WI38 (cell line): ENCODE measurements around the gene MGP.

Experiments
- H3K4me3 ChIP-seq: 2 replicates; pipeline ENCODE4 v1.5.1; 2011; ENCODE audit warnings: low read depth, mild to moderate bottlenecking, control low read depth, low read length
- CTCF ChIP-seq: IDR thresholded peaks from 2 replicates; pipeline ENCODE4 v1.5.1; 2012; ENCODE audit warnings: low read depth, mild to moderate bottlenecking, control low read depth, low read length

Gene MGP

DNA sequence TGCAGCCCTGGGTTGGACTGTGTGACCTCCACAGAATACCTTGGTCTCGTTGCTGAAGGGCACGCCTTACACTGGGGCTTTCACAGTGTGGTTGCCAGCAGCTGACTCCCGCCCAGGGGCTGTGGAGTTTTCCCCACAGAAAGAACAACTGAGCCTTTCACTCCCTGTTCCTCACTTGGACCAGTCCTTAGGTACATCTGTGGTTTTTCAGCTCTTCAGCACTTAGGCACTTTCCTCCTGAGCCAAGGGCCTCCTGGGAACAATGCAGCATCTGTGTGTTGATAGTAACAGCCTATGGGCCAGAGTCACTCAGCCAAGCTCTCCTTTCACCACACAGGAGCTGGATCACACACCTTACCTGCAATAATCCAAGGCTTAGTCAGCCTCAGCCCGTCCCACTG lies 27.7 kb upstream of the MGP start:
- TF ChIP-seq CTCF, result no peak
- H3K4me3 ChIP-seq, result no peak overlapping the region

DNA sequence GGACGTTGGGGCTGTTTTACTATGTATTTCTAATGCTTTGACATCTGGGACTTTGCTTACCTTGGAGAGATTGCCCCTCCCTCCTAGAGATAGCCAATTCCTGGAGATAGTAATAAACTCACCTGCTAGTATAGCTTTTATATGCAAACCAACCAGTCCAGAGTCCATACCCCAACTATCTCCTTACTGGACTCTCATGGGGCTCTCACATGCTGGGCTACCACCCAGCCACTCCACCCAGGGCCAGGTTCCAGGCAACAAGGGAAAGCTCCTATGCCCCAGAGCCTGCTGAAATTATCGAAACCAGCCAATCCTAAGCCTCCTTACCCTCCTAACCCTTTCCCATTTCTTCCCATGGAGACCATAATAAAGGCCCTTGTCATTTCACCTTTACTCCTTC lies 25.5 kb upstream of the MGP start:
- no peak overlapping the region for H3K4me3 ChIP-seq
- TF ChIP-seq CTCF, result no peak

- H3K4me3 ChIP-seq, result no peak overlapping the region
- no peak for TF ChIP-seq CTCF
Measured at GRCh38 chr12:14910090-14910915, 24.6 kb upstream of the MGP start.

GRCh38 chr12:14907953-14908352 lies 22.3 kb upstream of the MGP start:
- no peak for TF ChIP-seq CTCF
- H3K4me3 ChIP-seq, result no peak overlapping the region

DNA sequence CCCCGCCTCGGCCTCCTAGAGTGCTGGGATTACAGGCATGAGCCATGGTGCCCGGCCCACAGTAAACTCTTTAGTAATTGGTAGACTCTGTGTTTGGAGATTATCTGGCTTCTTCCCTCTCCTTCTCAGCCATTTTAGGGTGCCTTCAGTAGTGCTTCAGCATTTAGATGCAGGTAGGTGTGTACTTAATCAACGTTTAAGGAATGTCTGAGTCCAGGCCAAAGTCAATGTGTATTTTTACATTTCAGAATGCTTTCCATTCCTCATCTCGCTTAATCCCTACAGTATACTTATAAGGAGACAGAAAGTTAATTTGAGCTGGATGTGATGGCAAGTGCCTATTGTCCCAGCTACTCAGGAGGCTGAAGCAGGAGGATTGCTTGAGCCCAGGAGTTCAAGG lies 20.5 kb upstream of the MGP start:
- H3K4me3 ChIP-seq, result no peak overlapping the region
- no peak for TF ChIP-seq CTCF

DNA sequence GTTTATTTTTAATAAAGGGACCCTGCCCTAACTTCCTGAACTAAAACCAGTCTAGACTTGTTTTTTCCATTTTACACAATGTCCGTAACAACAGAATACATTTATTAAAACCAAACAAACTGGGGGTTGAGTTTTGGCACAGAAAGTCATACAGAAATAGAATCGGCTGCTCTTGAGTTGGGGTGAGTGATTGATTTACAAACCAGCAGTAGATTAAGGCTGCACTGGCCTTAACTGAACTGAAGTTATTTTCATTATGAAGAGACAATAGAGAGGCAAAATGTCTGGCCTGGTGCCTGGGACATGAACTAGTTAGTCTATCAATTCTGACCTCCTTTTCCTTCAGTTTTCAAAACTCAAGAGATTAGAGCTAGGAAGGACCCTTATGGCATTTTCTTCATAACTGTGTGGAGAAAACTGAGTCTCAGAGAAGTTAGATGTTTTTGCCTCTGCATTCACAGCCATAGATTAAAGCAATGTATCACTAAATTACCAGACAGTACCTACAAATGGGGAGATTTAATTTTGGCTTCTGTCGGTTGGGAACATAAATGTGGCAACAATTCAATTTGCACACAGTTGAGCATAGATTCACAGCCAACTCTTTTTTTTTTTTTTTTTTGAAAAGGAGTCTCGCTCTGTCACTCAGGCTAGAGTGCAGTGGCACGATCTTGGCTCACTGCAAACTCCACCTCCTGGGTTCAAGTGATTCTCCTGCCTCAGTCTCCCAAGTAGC lies 19.8 kb upstream of the MGP start:
- H3K4me3 ChIP-seq, result no peak overlapping the region
- TF ChIP-seq CTCF, result no peak

DNA sequence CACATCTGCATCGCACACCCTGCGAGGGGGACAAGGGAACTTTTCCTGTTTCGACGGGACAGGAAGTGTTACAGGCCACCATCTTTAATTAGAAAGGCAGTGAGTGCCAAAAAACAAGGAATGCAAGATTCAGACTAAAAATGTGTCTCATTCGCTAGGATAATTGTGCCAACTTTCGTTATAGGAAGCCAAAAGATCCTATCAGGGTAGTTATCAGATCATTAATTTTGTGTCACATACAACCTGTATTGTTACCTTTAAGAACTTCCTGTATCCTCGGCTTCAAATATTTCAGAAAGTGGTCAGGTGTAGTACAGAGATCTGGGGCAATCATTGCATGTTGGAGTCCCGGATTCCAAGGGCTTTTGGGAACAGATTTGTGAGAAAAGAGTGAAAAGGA lies 19.2 kb upstream of the MGP start:
- no peak for TF ChIP-seq CTCF
- H3K4me3 ChIP-seq, result no peak overlapping the region
